Erythroblast (primary cell): ENCODE data around the gene S1PR1.

Source experiments
- GATA1 ChIP-seq: IDR thresholded peaks from 2 replicates; pipeline ENCODE4 v1.6.1; 2011; ENCODE audit warnings: low read depth, mild to moderate bottlenecking, control low read depth, low read length, moderate library complexity
- POLR2A ChIP-seq: IDR thresholded peaks from 2 replicates; pipeline ENCODE4 v1.6.1; 2011; ENCODE audit warnings: mild to moderate bottlenecking, low read length

DNA sequence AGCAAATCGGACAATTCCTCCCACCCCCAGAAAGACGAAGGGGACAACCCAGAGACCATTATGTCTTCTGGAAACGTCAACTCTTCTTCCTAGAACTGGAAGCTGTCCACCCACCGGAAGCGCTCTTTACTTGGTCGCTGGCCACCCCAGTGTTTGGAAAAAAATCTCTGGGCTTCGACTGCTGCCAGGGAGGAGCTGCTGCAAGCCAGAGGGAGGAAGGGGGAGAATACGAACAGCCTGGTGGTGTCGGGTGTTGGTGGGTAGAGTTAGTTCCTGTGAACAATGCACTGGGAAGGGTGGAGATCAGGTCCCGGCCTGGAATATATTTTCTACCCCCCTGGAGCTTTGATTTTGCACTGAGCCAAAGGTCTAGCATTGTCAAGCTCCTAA lies 3.2 kb downstream of the S1PR1 start:
- TF ChIP-seq POLR2A (no peak), GATA1 (no peak)
